HL-60 (cell line): ENCODE measurements around the gene PTS.

ENCODE experiments used
- DNase-seq, 2 experiments: peaks; one replicate each; pipeline ENCODE4 v3.0.0-alpha.2; 2010 to 2020; ENCODE audit warnings: low read depth in 1 of 2, low spot score in 1 of 2
- H3K27ac ChIP-seq: fragments of 250-450 bp; sonication (Bioruptor Pico); replicated peaks from 2 replicates; pipeline ENCODE4 v1.5.1; 2020; ENCODE audit warnings: mild to moderate bottlenecking, moderate library complexity
- H3K27me3 ChIP-seq: fragments of 250-450 bp; sonication (Bioruptor Pico); 2 replicates; pipeline ENCODE4 v1.5.1; 2021; ENCODE audit warnings: mild to moderate bottlenecking, moderate library complexity; ENCODE audit not compliant: insufficient read depth, poor library complexity, severe bottlenecking
- H3K4me3 ChIP-seq: replicated peaks from 2 replicates; pipeline ENCODE4 v1.5.1; 2011; ENCODE audit warnings: mild to moderate bottlenecking, control low read depth, low read length; ENCODE audit not compliant: insufficient read depth
- GABPA ChIP-seq: IDR thresholded peaks from 2 replicates; pipeline ENCODE4 v1.6.1; 2012; ENCODE audit warnings: low read depth
- POLR2AphosphoS5 ChIP-seq: IDR thresholded peaks from 2 replicates; pipeline ENCODE4 v1.6.1; 2012; ENCODE audit warnings: low read depth
- SPI1 ChIP-seq: IDR thresholded peaks from 2 replicates; pipeline ENCODE4 v1.6.1; 2012; ENCODE audit warnings: low read depth, mild to moderate bottlenecking, borderline replicate concordance
- TF ChIP-seq, protein P1 (sequence below): IDR thresholded peaks from 2 replicates; pipeline ENCODE4 v1.6.1; 2012; ENCODE audit warnings: low read depth; ENCODE audit not compliant: insufficient replicate concordance
- TF ChIP-seq, protein P2 (sequence below): IDR thresholded peaks from one replicate; pipeline ENCODE4 v1.5.1; 2011; ENCODE audit warnings: low read length, control low read depth, inconsistent platforms; ENCODE audit not compliant: insufficient read depth

PTS gene

DNA sequence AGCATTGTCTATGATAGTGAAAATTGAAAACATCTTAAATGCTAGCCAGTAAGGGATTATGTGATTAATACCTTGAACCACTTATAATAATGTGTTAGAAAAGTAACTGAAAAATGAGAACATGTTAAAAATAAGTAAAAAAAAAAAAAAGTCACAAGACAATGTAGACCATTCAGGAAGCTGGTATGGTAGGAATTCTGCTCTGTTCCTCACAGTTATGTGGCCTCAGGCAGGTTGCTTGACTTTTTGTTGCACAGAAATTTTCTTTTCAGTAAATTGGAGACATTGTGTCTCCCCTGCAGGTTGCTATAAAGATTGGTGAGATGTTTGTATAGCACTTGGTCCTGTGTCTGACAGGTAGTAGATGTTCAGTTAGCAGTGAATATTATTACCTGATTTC is 51.7 kb downstream of the PTS start:
- DNase-seq, result no peak
- TF ChIP-seq SPI1 (no peak), GABPA (no peak), POLR2AphosphoS5 (no peak)
- TF ChIP-seq, protein P1, sequence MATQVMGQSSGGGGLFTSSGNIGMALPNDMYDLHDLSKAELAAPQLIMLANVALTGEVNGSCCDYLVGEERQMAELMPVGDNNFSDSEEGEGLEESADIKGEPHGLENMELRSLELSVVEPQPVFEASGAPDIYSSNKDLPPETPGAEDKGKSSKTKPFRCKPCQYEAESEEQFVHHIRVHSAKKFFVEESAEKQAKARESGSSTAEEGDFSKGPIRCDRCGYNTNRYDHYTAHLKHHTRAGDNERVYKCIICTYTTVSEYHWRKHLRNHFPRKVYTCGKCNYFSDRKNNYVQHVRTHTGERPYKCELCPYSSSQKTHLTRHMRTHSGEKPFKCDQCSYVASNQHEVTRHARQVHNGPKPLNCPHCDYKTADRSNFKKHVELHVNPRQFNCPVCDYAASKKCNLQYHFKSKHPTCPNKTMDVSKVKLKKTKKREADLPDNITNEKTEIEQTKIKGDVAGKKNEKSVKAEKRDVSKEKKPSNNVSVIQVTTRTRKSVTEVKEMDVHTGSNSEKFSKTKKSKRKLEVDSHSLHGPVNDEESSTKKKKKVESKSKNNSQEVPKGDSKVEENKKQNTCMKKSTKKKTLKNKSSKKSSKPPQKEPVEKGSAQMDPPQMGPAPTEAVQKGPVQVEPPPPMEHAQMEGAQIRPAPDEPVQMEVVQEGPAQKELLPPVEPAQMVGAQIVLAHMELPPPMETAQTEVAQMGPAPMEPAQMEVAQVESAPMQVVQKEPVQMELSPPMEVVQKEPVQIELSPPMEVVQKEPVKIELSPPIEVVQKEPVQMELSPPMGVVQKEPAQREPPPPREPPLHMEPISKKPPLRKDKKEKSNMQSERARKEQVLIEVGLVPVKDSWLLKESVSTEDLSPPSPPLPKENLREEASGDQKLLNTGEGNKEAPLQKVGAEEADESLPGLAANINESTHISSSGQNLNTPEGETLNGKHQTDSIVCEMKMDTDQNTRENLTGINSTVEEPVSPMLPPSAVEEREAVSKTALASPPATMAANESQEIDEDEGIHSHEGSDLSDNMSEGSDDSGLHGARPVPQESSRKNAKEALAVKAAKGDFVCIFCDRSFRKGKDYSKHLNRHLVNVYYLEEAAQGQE, result no peak
- TF ChIP-seq, protein P2, sequence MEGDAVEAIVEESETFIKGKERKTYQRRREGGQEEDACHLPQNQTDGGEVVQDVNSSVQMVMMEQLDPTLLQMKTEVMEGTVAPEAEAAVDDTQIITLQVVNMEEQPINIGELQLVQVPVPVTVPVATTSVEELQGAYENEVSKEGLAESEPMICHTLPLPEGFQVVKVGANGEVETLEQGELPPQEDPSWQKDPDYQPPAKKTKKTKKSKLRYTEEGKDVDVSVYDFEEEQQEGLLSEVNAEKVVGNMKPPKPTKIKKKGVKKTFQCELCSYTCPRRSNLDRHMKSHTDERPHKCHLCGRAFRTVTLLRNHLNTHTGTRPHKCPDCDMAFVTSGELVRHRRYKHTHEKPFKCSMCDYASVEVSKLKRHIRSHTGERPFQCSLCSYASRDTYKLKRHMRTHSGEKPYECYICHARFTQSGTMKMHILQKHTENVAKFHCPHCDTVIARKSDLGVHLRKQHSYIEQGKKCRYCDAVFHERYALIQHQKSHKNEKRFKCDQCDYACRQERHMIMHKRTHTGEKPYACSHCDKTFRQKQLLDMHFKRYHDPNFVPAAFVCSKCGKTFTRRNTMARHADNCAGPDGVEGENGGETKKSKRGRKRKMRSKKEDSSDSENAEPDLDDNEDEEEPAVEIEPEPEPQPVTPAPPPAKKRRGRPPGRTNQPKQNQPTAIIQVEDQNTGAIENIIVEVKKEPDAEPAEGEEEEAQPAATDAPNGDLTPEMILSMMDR, result no peak
- Histone ChIP-seq H3K4me3 (no peak overlapping the region), H3K27me3 (no peaks in the 10 kb centered on the region), H3K27ac (no peak overlapping the region)

DNA sequence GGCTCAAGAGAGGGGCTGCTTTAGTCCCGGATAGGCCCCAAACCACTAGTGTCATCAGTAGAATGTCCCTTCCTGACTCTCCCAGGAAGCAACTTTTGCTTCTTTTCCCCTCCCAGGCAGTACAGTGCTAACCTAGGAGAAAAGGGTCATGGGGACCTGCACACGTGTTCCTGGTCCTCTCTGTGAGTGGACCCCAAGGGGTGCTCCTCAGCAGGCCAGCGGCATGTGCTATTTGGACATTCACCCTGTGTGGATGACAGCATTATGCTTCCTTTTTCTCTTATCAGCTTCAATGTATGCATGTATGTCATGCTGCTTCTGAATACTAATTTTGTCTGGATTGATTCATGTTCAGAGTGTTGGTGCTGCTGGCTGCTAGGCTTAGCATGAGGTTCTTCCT is 52.6 kb downstream of the PTS start:
- TF ChIP-seq, protein P2, result no peak
- no peak for TF ChIP-seq SPI1
- no peak for DNase-seq
- Histone ChIP-seq H3K27ac (no peak overlapping the region), H3K27me3 (no peaks in the 10 kb centered on the region), H3K4me3 (no peak overlapping the region)

DNA sequence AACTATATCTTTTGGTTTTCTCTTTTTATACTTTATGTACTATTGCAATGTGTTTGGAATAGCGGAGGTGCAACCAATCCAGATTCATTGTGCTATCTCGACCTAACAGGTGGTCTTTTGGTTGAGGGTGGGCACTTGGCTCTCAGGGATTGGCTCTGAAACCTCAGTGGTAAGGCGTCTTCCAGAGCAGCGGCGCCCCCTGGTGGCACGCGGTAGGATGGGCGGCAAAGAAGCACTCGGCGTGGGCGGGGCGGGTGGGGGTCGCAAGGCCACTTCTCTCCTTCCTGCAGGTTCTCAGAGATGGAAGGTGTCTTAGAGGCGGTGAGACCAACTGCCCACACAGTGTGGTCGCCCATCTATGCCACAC is 53.7 kb downstream of the PTS start:
- Histone ChIP-seq H3K27ac (no peak overlapping the region), H3K27me3 (no peaks in the 10 kb centered on the region), H3K4me3 (peak overlapping the region; percentile 53)
- peak in 1 of 2 experiments; percentile 52 for DNase-seq
- TF ChIP-seq, protein P2, result peak; percentile 60
- no peak for TF ChIP-seq SPI1

DNA sequence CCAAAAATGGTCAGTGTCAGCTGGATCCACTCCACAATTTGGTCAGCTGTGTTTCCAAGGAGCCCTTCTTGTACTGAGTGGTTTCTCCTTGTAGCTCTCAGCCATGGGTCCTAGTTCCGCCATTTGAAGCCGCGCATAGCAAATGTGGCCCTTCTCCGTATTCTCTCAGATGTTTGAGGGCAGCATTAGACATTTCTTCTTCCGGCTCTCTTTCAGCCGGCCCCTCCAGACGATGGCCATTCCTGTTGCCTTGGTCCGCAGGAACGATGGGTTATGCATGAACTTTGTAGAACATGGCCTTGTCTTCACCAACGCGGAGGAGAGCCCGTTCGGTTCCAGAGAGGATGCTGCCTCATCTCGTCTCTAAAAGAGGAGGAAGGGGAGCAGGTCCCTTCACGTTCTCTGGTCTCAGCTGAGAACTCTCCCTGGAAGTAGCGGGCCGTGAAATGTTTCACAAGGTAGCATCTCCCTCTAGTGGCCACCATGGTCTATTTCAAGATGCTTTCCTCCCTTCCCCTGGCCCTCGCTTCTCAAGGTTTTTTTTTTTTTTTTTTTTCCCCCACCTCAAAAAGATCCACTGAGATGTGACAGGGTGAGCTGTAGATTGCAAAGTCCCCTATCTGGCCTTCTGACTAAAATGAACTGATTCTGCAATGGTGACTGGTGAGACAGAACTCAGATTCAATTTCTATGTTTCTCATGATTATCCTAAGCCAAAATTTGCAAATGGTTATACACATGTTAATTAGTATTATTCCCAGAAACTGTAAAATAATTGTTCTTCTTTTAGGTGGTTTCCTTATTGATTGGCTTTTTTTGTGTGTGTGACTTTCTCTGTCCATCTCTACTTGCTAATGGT is 54.3 kb downstream of the PTS start:
- DNase-seq, result peak; percentile 67 to 82
- Histone ChIP-seq H3K4me3 (peak overlapping the region; percentile 53), H3K27ac (no peak overlapping the region), H3K27me3 (no peaks in the 10 kb centered on the region)
- TF ChIP-seq GABPA, result no peak
- TF ChIP-seq SPI1, result no peak
- no peak for TF ChIP-seq POLR2AphosphoS5
- TF ChIP-seq, protein P1, result no peak
- TF ChIP-seq, protein P2, result peak; percentile 70
